ENCODE measurements around the gene GNG10. TPM values are rescaled to one million over a fixed set of nuclear protein-coding genes. Genes with fewer than 3 reads are reported as not detected.
A peak's percentile ranks its signal among the peaks of the same experiment; 100 is the strongest.

Gene GNG10
- total RNA-seq, 2 donors from 2014 or later = 5.9 to 16.6 TPM

- H3K36me3 ChIP-seq (replicated peaks in 1 of 2; ENCODE audit: insufficient read depth in 1 of 2, low read depth in 2 of 2) = no peaks in the 10 kb centered on the region
- H3K27me3 ChIP-seq = no peaks in the 10 kb centered on the region
- 95% methylated on average over 6 of the region's 6 CpGs for WGBS, 2 donors
These were observed 17.8 kb downstream of the GNG10 start for GRCh38 chr9:111679199-111679598.

GRCh38 chr9:111683392-111683791, 22.0 kb downstream of the GNG10 start:
- intact Hi-C loops (cut with DNase I) = loop anchor here (10.0 kb wide), 1 partner anchor 89 kb away; the partner anchor contains the start of gene PTGR1
- 86 to 93% methylated on average over 1 of the region's 1 CpG for WGBS, 2 donors

More at GRCh38 chr9:111679199-111679598, 17.8 kb downstream of the GNG10 start:
- DNase-seq = no peak
- Histone ChIP-seq H3K4me3 (no peak overlapping the region), H3K27ac (no peak overlapping the region), H3K9me3 (no peaks in the 10 kb centered on the region), H3K4me1 (no peaks in the 10 kb centered on the region)
- no peak for ATAC-seq
- TF ChIP-seq POLR2A (IDR thresholded peaks at IDR 0.05) = no peak
- no peak for TF ChIP-seq CTCF (IDR thresholded peaks at IDR 0.05)
- intact Hi-C loops (cut with DNase I) = no loop called here

GRCh38 chr9:111691672-111692329, 30.4 kb downstream of the GNG10 start:
- Histone ChIP-seq H3K4me3 (no peak overlapping the region), H3K9me3 (no peaks in the 10 kb centered on the region), H3K27ac (no peak overlapping the region), H3K27me3 (no peaks in the 10 kb centered on the region), H3K4me1 (no peaks in the 10 kb centered on the region), H3K36me3 (replicated peaks in 1 of 2; ENCODE audit: insufficient read depth in 1 of 2, low read depth in 2 of 2) (no peaks in the 10 kb centered on the region)
- WGBS, 2 donors = 29 to 31% methylated on average over 5 of the region's 5 CpGs
- ATAC-seq = no peak
- DNase-seq = no peak
- TF ChIP-seq POLR2A (IDR thresholded peaks at IDR 0.05) (no peak), CTCF (IDR thresholded peaks at IDR 0.05) (peak in 6 of 7 experiments; percentile 30 to 48 (median 44))
- intact Hi-C loops (cut with DNase I) = no loop called here

More at GRCh38 chr9:111683392-111683791, 22.0 kb downstream of the GNG10 start:
- Histone ChIP-seq H3K27me3 (no peaks in the 10 kb centered on the region), H3K9me3 (no peaks in the 10 kb centered on the region), H3K4me1 (no peaks in the 10 kb centered on the region), H3K4me3 (no peak overlapping the region), H3K27ac (no peak overlapping the region), H3K36me3 (replicated peaks in 1 of 2; ENCODE audit: insufficient read depth in 1 of 2, low read depth in 2 of 2) (no peaks in the 10 kb centered on the region)
- no peak for TF ChIP-seq CTCF (IDR thresholded peaks at IDR 0.05)
- TF ChIP-seq POLR2A (IDR thresholded peaks at IDR 0.05) = no peak
- DNase-seq (no peak), ATAC-seq (no peak)

GRCh38 chr9:111696796-111697195, 35.4 kb downstream of the GNG10 start:
- DNase-seq = no peak
- no peaks in the 10 kb centered on the region for H3K27me3 ChIP-seq
- H3K36me3 ChIP-seq (replicated peaks in 1 of 2; ENCODE audit: insufficient read depth in 1 of 2, low read depth in 2 of 2) = no peaks in the 10 kb centered on the region
- H3K27ac ChIP-seq = no peak overlapping the region
- no peaks in the 10 kb centered on the region for H3K9me3 ChIP-seq
- no peak overlapping the region for H3K4me3 ChIP-seq
- TF ChIP-seq CTCF (IDR thresholded peaks at IDR 0.05) (no peak), POLR2A (IDR thresholded peaks at IDR 0.05) (no peak)
- no peak for ATAC-seq
- intact Hi-C loops (cut with DNase I) = no loop called here
- no peaks in the 10 kb centered on the region for H3K4me1 ChIP-seq

GRCh38 chr9:111700776-111701175, 39.4 kb downstream of the GNG10 start:
- no peak overlapping the region for H3K27ac ChIP-seq
- TF ChIP-seq CTCF (IDR thresholded peaks at IDR 0.05) = no peak
- no peak for TF ChIP-seq POLR2A (IDR thresholded peaks at IDR 0.05)
- ATAC-seq (no peak), DNase-seq (no peak)
- WGBS, 2 donors = 72 to 77% methylated on average over 1 of the region's 1 CpG
- H3K27me3 ChIP-seq = no peaks in the 10 kb centered on the region
- H3K36me3 ChIP-seq (replicated peaks in 1 of 2; ENCODE audit: insufficient read depth in 1 of 2, low read depth in 2 of 2) = no peaks in the 10 kb centered on the region
- H3K9me3 ChIP-seq = no peaks in the 10 kb centered on the region
- intact Hi-C loops (cut with DNase I) = no loop called here
- H3K4me1 ChIP-seq = no peaks in the 10 kb centered on the region
- H3K4me3 ChIP-seq = no peak overlapping the region

Measured in body of pancreas (tissue), 4 donors.